H9 (cell line): ENCODE measurements around the gene CBLB. TPM values are rescaled to one million over a fixed set of nuclear protein-coding genes. Genes with fewer than 3 reads are reported as not detected.

ENCODE experiments used
- DNase-seq: peaks from one replicate; pipeline ENCODE4 v3.0.0-alpha.2; 2017
- H2AFZ ChIP-seq: one replicate; pipeline ENCODE4 v1.6.1; 2013; ENCODE audit warnings: mild to moderate bottlenecking, low read length, control low read depth, moderate library complexity
- H2AK5ac ChIP-seq: 2 replicates; pipeline ENCODE4 v1.6.1; 2013; ENCODE audit warnings: low read length, control low read depth, mixed read lengths; ENCODE audit not compliant: insufficient read length
- H2BK120ac ChIP-seq: one replicate; pipeline ENCODE4 v1.6.1; 2013; ENCODE audit warnings: low read depth, mild to moderate bottlenecking, low read length, control low read depth, inconsistent platforms; ENCODE audit not compliant: poor library complexity, severe bottlenecking
- H2BK12ac ChIP-seq: 2 replicates; pipeline ENCODE4 v1.6.1; 2013; ENCODE audit warnings: low read length, control low read depth, mixed read lengths, low read depth; ENCODE audit not compliant: insufficient read length
- H2BK15ac ChIP-seq: 2 replicates; pipeline ENCODE4 v1.6.1; 2013; ENCODE audit warnings: low read depth, low read length, control low read depth
- H2BK20ac ChIP-seq: one replicate; pipeline ENCODE4 v1.6.1; 2013; ENCODE audit warnings: low read depth, mild to moderate bottlenecking, low read length, control low read depth, inconsistent platforms; ENCODE audit not compliant: poor library complexity, severe bottlenecking
- H2BK5ac ChIP-seq: 2 replicates; pipeline ENCODE4 v1.6.1; 2013; ENCODE audit warnings: low read length, control low read depth, mixed read lengths; ENCODE audit not compliant: insufficient read length
- H3K14ac ChIP-seq: 2 replicates; pipeline ENCODE4 v1.6.1; 2013; ENCODE audit warnings: low read length, control low read depth; ENCODE audit not compliant: insufficient read depth
- H3K18ac ChIP-seq: 2 replicates; pipeline ENCODE4 v1.6.1; 2013; ENCODE audit warnings: low read depth, mild to moderate bottlenecking, mixed read lengths, low read length, control low read depth; ENCODE audit not compliant: insufficient read length
- H3K23ac ChIP-seq: 2 replicates; pipeline ENCODE4 v1.6.1; 2013; ENCODE audit warnings: low read length, control low read depth, mixed read lengths, low read depth; ENCODE audit not compliant: insufficient read length
- H3K23me2 ChIP-seq: 2 replicates; pipeline ENCODE4 v1.6.1; 2013; ENCODE audit warnings: low read depth, mild to moderate bottlenecking, mixed read lengths, low read length, control low read depth; ENCODE audit not compliant: insufficient read length, poor library complexity, severe bottlenecking
- H3K27ac ChIP-seq: 2 replicates; pipeline ENCODE4 v1.5.1; 2013; ENCODE audit warnings: low read length, control low read depth, mixed read lengths, low read depth; ENCODE audit not compliant: insufficient read length
- H3K27me3 ChIP-seq: 2 replicates; pipeline ENCODE4 v1.6.1; 2013; ENCODE audit warnings: low read length, control low read depth, inconsistent platforms; ENCODE audit not compliant: insufficient read depth
- H3K4ac ChIP-seq: 2 replicates; pipeline ENCODE4 v1.6.1; 2013; ENCODE audit warnings: low read depth, mild to moderate bottlenecking, control low read depth, inconsistent platforms, low read length, moderate library complexity
- H3K4me1 ChIP-seq: 2 replicates; pipeline ENCODE4 v1.6.1; 2013; ENCODE audit warnings: low read length, control low read depth, inconsistent platforms; ENCODE audit not compliant: insufficient read depth
- H3K4me2 ChIP-seq: 2 replicates; pipeline ENCODE4 v1.6.1; 2013; ENCODE audit warnings: low read length, control low read depth, mixed read lengths; ENCODE audit not compliant: insufficient read length, insufficient read depth
- H3K56ac ChIP-seq: 2 replicates; pipeline ENCODE4 v1.6.1; 2013; ENCODE audit warnings: low read depth, mild to moderate bottlenecking, mixed read lengths, low read length, control low read depth; ENCODE audit not compliant: insufficient read length
- H3K79me1 ChIP-seq: 2 replicates; pipeline ENCODE4 v1.6.1; 2013; ENCODE audit warnings: low read depth, mild to moderate bottlenecking, moderate library complexity, low read length, control low read depth, inconsistent platforms; ENCODE audit not compliant: insufficient read depth, poor library complexity, severe bottlenecking
- H3K79me2 ChIP-seq: 2 replicates; pipeline ENCODE4 v1.6.1; 2013; ENCODE audit warnings: low read length, control low read depth, inconsistent platforms; ENCODE audit not compliant: insufficient read depth
- H3K9ac ChIP-seq: 2 replicates; pipeline ENCODE4 v1.6.1; 2013; ENCODE audit warnings: low read length, control low read depth, mixed read lengths; ENCODE audit not compliant: insufficient read length; ENCODE audit errors: extremely low read depth
- H3K9me3 ChIP-seq: one replicate; pipeline ENCODE4 v1.6.1; 2013; ENCODE audit warnings: low read depth, low read length, inconsistent platforms; ENCODE audit not compliant: control insufficient read depth
- H3T11ph ChIP-seq: one replicate; pipeline ENCODE4 v1.6.1; 2013; ENCODE audit warnings: mild to moderate bottlenecking, low read length, control low read depth, inconsistent platforms
- H4K20me1 ChIP-seq: one replicate; pipeline ENCODE4 v1.6.1; 2013; ENCODE audit not compliant: control insufficient read depth, insufficient read length, insufficient read depth
- H4K5ac ChIP-seq: 2 replicates; pipeline ENCODE4 v1.6.1; 2013; ENCODE audit warnings: low read depth, mild to moderate bottlenecking, mixed read lengths, low read length, control low read depth; ENCODE audit not compliant: insufficient read length
- H4K8ac ChIP-seq: replicated peaks from 2 replicates; pipeline ENCODE4 v1.6.1; 2013; ENCODE audit warnings: low read length, control low read depth, mixed read lengths, low read depth; ENCODE audit not compliant: insufficient read length
- H4K91ac ChIP-seq: 2 replicates; pipeline ENCODE4 v1.6.1; 2013; ENCODE audit warnings: low read depth, mild to moderate bottlenecking, moderate library complexity, mixed read lengths, low read length, control low read depth; ENCODE audit not compliant: insufficient read length
- H3K27ac Mint-ChIP-seq, 3 experiments: 2 replicates in 2 of 3; 3 replicates in 1 of 3; pipeline ENCODE4 v1.8.0; 2020 to 2021; ENCODE audit warnings: mixed read lengths in 3 of 3, mild to moderate bottlenecking in 1 of 3, moderate library complexity in 1 of 3
- H3K27me3 Mint-ChIP-seq: 2 replicates; pipeline ENCODE4 v1.8.0; 2021; ENCODE audit warnings: low read depth, mild to moderate bottlenecking, moderate library complexity, mixed read lengths
- H3K36me3 Mint-ChIP-seq, 3 experiments: 2 replicates in 2 of 3; 3 replicates in 1 of 3; pipeline ENCODE4 v1.8.0; 2020 to 2021; ENCODE audit warnings: low read depth in 3 of 3, mixed read lengths in 3 of 3; ENCODE audit not compliant: insufficient read depth in 1 of 3
- H3K4me1 Mint-ChIP-seq, 2 experiments: 2 replicates each; pipeline ENCODE4 v1.8.0; 2020; ENCODE audit warnings: mixed read lengths in 2 of 2
- H3K4me3 Mint-ChIP-seq, 2 experiments: 2 replicates in 1 of 2; 3 replicates in 1 of 2; pipeline ENCODE4 v1.8.0; 2020 to 2021; ENCODE audit warnings: mild to moderate bottlenecking in 2 of 2, mixed read lengths in 2 of 2, moderate library complexity in 1 of 2
- H3K9me3 Mint-ChIP-seq, 2 experiments: 2 replicates in 1 of 2; 3 replicates in 1 of 2; pipeline ENCODE4 v1.8.0; 2020; ENCODE audit warnings: mild to moderate bottlenecking in 2 of 2, mixed read lengths in 2 of 2, moderate library complexity in 1 of 2
- CTCF ChIP-seq: fragments of 200-600 bp; sonication (generic); conservative IDR thresholded peaks from 3 replicates; pipeline ENCODE4 v1.8.0; 2021; ENCODE audit warnings: antibody characterized with exemption, mild to moderate bottlenecking
- WGBS: extraction: QIAGEN DNeasy Blood & Tissue Kit; methylation state at CpG from one replicate; pipeline ENCODE4 v1.1.7; 2013; ENCODE audit warnings: missing lambda C conversion rate, low lambda C conversion rate, mixed read lengths; ENCODE audit not compliant: insufficient read length; ENCODE audit errors: extremely low coverage; 5-methylcytosine and 5-hydroxymethylcytosine counted together
- total RNA-seq: library from RNA; stranded (reverse); gene quantifications from 2 replicates; pipeline ENCODE4 v1.2.1, GENCODE V29; 2021

The CBLB gene
- total RNA-seq, 1 experiment from 2014 or later = 25.7 TPM

GRCh38 chr3:105865016-105865623 is 3.7 kb downstream of the CBLB start:
- Histone ChIP-seq H3K27ac (no peak overlapping the region), H4K5ac (no peak overlapping the region), H3K9ac (no peak overlapping the region), H2BK20ac (no peak overlapping the region), H2AK5ac (no peak overlapping the region), H3K56ac (no peak overlapping the region), H4K20me1 (no peaks in the 10 kb centered on the region), H2BK15ac (no peak overlapping the region), H3K9me3 (no peaks in the 10 kb centered on the region), H3K27me3 (no peaks in the 10 kb centered on the region), H3K79me1 (no peaks in the 10 kb centered on the region), H3T11ph (no peak overlapping the region), H3K23ac (no peak overlapping the region), H3K18ac (no peak overlapping the region), H2BK5ac (no peak overlapping the region), H3K4me1 (peaks cover 2% of the 10 kb centered on the region; the same call in 1 of the 2 replicates), H3K23me2 (peaks cover 8% of the 10 kb centered on the region), H2BK12ac (no peak overlapping the region), H3K4me2 (no peak overlapping the region), H2AFZ (no peak overlapping the region), H4K8ac (no peak overlapping the region), H3K79me2 (peaks cover 3% of the 10 kb centered on the region; the same call in 1 of the 2 replicates), H2BK120ac (no peak overlapping the region), H4K91ac (no peak overlapping the region), H3K14ac (no peak overlapping the region), H3K4ac (no peak overlapping the region)
- no peak for TF ChIP-seq CTCF
- Mint-ChIP-seq H3K4me1 (peaks cover 22 to 26% of the 10 kb centered on the region in 2 experiments), H3K27me3 (no peaks in the 10 kb centered on the region), H3K9me3 (no peaks in the 10 kb centered on the region), H3K4me3 (no peak overlapping the region), H3K27ac (no peak overlapping the region), H3K36me3 (peaks cover 3 to 14% (median 5%) of the 10 kb centered on the region in 3 experiments; a peak in 5 of 7 replicates)
- no peak for DNase-seq
- no CpG with 5 or more reads among the region's 1 CpG for WGBS
